Measurements from ENCODE around the gene PTPRO. TPM values are rescaled to one million over a fixed set of nuclear protein-coding genes. Genes with fewer than 3 reads are reported as not detected.

Gene PTPRO
- polyA plus RNA-seq, 1 experiment, result 0.10 TPM

DNA sequence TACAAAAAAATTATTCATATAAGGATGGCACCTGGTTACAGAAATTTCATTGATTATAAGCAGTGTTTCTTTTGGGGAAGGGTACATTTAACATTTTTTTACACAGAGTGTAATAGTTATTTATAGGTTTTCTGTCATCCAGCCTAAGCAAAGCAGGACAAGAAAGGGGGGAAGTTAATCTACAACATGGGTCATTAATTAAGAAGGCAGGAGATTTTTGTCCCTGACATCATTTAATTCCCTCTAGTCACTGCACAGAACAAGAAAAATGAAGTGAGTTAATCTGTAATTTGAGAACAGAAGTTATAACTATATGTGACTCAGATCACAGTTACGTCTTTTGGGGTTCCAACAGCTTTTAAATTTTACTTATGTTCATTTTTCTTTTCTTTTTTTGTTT is 173.4 kb downstream of the PTPRO start:
- TF ChIP-seq, protein P1, sequence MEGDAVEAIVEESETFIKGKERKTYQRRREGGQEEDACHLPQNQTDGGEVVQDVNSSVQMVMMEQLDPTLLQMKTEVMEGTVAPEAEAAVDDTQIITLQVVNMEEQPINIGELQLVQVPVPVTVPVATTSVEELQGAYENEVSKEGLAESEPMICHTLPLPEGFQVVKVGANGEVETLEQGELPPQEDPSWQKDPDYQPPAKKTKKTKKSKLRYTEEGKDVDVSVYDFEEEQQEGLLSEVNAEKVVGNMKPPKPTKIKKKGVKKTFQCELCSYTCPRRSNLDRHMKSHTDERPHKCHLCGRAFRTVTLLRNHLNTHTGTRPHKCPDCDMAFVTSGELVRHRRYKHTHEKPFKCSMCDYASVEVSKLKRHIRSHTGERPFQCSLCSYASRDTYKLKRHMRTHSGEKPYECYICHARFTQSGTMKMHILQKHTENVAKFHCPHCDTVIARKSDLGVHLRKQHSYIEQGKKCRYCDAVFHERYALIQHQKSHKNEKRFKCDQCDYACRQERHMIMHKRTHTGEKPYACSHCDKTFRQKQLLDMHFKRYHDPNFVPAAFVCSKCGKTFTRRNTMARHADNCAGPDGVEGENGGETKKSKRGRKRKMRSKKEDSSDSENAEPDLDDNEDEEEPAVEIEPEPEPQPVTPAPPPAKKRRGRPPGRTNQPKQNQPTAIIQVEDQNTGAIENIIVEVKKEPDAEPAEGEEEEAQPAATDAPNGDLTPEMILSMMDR (IDR thresholded peaks at IDR 0.05; ENCODE audit: low read depth, low read length), result no peak
- no peaks in the 10 kb centered on the region for H3K27me3 ChIP-seq (ENCODE audit: control insufficient read depth, insufficient read depth, low read length)
- POLR2A ChIA-PET, result interaction anchor here (0.7 kb wide), 2 partner anchors 182 to 701 kb away, joined by 10 to 12 read pairs; no protein-coding TSS in a partner anchor
- CTCF ChIA-PET, result no interaction called here
- H3K9me3 ChIP-seq (ENCODE audit: control insufficient read depth, insufficient read depth, low read length), result no peaks in the 10 kb centered on the region
- no peak overlapping the region for H3K27ac ChIP-seq (ENCODE audit: low read depth, low read length)
- no peak for DNase-seq (ENCODE audit: low read depth, low spot score)
- no peak overlapping the region for H3K4me3 ChIP-seq (ENCODE audit: low read depth, low read length)

DNA sequence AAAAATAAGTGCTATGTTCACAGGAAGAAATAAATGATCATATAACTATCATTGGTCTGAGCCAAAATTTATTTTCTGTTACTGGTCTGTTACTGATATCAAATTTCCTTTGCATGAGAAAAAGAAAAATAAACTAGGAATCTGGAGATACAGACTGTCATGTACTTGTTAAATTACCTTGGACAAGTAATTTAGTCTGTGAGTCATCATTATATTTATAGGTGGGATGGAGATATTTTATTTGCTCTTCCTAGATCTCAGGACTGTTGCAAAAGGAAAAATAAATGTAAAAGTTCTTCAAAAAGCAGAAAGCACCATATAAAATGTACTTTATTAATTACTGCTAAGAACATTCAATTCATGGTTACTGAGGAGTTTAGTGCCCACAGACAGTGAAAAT is 174.4 kb downstream of the PTPRO start:
- TF ChIP-seq, protein P1 (IDR thresholded peaks at IDR 0.05; ENCODE audit: low read depth, low read length), result no peak
- DNase-seq (ENCODE audit: low read depth, low spot score), result no peak

DNA sequence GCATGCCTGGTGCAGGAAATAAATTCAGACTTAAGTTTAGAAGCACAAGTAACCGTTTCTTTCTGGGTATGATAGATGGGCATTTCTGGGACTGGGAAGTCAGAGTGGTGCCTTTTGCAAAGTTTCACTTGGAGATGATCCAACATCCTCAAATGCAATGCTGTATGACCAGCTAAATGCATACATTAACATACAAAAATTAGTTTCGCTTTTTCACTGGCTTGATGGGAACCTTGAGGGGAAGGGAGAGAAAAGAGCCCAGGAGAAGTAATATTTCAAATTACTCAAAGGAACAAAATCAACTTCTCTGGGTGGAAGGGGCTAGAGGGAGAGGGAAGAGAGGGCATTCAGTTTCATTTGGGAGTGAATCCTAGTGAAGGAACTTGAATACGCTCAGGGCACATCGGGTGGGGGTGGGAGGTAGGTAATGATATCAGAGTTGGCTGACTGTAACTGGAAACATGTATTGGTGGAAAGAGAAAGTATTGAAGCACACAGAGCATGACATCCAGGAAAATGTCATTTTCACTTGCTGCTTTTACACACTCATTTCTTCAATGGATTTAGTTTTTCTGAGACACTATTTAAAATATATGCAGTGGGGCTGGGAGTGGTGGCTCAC is 175.5 kb downstream of the PTPRO start:
- no peak for DNase-seq (ENCODE audit: low read depth, low spot score)
- Histone ChIP-seq H3K27me3 (ENCODE audit: control insufficient read depth, insufficient read depth, low read length) (no peaks in the 10 kb centered on the region), H3K9me3 (ENCODE audit: control insufficient read depth, insufficient read depth, low read length) (no peaks in the 10 kb centered on the region), H3K4me3 (ENCODE audit: low read depth, low read length) (no peak overlapping the region), H3K27ac (ENCODE audit: low read depth, low read length) (no peak overlapping the region)
- TF ChIP-seq, protein P1 (IDR thresholded peaks at IDR 0.05; ENCODE audit: low read depth, low read length), result no peak
- ChIA-PET POLR2A (no interaction called here), CTCF (no interaction called here)

More for the DNA sequence above, 174.4 kb downstream of the PTPRO start:
- ChIA-PET CTCF (no interaction called here), POLR2A (no interaction called here)
- Histone ChIP-seq H3K27ac (ENCODE audit: low read depth, low read length) (no peak overlapping the region), H3K9me3 (ENCODE audit: control insufficient read depth, insufficient read depth, low read length) (no peaks in the 10 kb centered on the region), H3K4me3 (ENCODE audit: low read depth, low read length) (no peak overlapping the region), H3K27me3 (ENCODE audit: control insufficient read depth, insufficient read depth, low read length) (no peaks in the 10 kb centered on the region)

DNA sequence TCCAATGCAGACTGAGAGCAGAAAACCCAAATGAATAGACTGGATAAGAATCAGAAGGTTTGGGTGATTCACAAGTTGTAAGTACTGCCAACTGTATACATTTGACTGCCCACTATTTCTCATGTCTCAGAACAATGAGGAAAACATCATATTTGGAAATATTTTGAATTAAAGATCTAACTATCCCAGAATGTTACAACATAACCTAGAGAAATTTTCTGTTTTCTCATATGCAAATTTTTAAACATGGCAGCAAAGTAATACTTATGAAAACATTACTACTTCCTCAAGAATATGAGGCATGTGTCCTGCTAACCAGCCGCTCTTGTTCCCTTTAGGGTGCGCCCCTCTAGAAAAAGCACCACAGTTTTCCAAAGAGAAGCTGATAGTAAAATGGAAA is 179.9 kb downstream of the PTPRO start:
- Histone ChIP-seq H3K9me3 (ENCODE audit: control insufficient read depth, insufficient read depth, low read length) (no peaks in the 10 kb centered on the region), H3K27ac (ENCODE audit: low read depth, low read length) (no peak overlapping the region), H3K27me3 (ENCODE audit: control insufficient read depth, insufficient read depth, low read length) (no peaks in the 10 kb centered on the region), H3K4me3 (ENCODE audit: low read depth, low read length) (no peak overlapping the region)
- ChIA-PET CTCF (interaction anchor here (0.6 kb wide), 1 partner anchor 1580 kb away, joined by 3 read pairs; no protein-coding TSS in a partner anchor), POLR2A (no interaction called here)
- DNase-seq (ENCODE audit: low read depth, low spot score), result no peak
- TF ChIP-seq, protein P1 (IDR thresholded peaks at IDR 0.05; ENCODE audit: low read depth, low read length), result no peak

DNA sequence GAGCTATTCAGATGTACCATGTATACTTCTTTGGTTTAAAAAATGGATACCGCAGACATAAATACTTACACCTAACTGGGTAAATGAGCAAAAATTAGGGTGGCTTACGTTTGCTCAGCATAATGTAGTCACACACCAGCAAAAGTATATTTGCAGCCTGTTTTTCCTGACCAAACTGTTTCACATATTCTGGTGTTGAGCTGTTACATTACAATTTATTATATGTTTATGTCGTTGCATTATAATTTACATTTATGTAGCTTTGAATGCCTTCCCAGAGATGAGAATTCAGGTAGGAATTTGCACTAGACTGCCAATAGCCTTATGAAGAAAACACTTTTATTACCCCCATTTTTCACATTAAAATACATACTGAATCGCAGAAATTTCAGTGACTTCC is 183.3 kb downstream of the PTPRO start:
- no peaks in the 10 kb centered on the region for H3K27me3 ChIP-seq (ENCODE audit: control insufficient read depth, insufficient read depth, low read length)
- CTCF ChIA-PET, result interaction anchor here (1.1 to 1.3 kb wide), 2 partner anchors 15 to 229 kb away, joined by 3 read pairs; no protein-coding TSS in a partner anchor
- no peak for DNase-seq (ENCODE audit: low read depth, low spot score)
- POLR2A ChIA-PET, result no interaction called here
- no peak overlapping the region for H3K4me3 ChIP-seq (ENCODE audit: low read depth, low read length)
- TF ChIP-seq, protein P1 (IDR thresholded peaks at IDR 0.05; ENCODE audit: low read depth, low read length), result no peak
- no peak overlapping the region for H3K27ac ChIP-seq (ENCODE audit: low read depth, low read length)
- H3K9me3 ChIP-seq (ENCODE audit: control insufficient read depth, insufficient read depth, low read length), result no peaks in the 10 kb centered on the region

Measured in AG04450 (cell line).